Mucosa of descending colon (tissue), 3 donors: ENCODE data around the gene PSMB2. TPM values are rescaled to one million over a fixed set of nuclear protein-coding genes. Genes with fewer than 3 reads are reported as not detected.

ENCODE experiments used
- ATAC-seq: fragments of 200-7000 bp; cut with Tn5 transposase; one replicate; pipeline ENCODE4 v1.9.1; 2020; ENCODE audit warnings: mild to moderate bottlenecking, moderate library complexity
- DNase-seq, 3 donors: peaks; one replicate each; pipeline ENCODE4 v3.0.0-alpha.2; 2020
- H3K36me3 ChIP-seq: fragments of 200-600 bp; one replicate; pipeline ENCODE4 v1.8.0; 2021; ENCODE audit warnings: low read depth, mild to moderate bottlenecking
- H3K4me1 ChIP-seq: fragments of 200-600 bp; one replicate; pipeline ENCODE4 v1.8.0; 2021; ENCODE audit warnings: low read depth, mild to moderate bottlenecking
- H3K4me3 ChIP-seq: fragments of 200-600 bp; one replicate; pipeline ENCODE4 v1.8.0; 2021; ENCODE audit warnings: mild to moderate bottlenecking
- H3K9me3 ChIP-seq: fragments of 200-600 bp; one replicate; pipeline ENCODE4 v1.8.0; 2021; ENCODE audit warnings: mild to moderate bottlenecking
- intact Hi-C, 2 donors: fragments of 100-400 bp; cut with DNase I in 1 of 2; cut with micrococcal nuclease in 1 of 2; formaldehyde crosslinking; loops; one replicate each; pipeline versions ENCODE4 v1.11.0 to v1.11.1; 2022; cut with DNase I, micrococcal nuclease
- total RNA-seq, 3 donors: library from RNA; stranded (reverse); fragmentation: NEBNext Ultra II Directional in 2 of 3; extraction: Animal tissue kit (Norgen Biotek cat#: 25700) in 2 of 3; gene quantifications; one replicate each; pipeline versions ENCODE4 v1.2.1 to v1.2.4, GENCODE V29; 2021 to 2023
- TF ChIP-seq, protein P1 (sequence below): fragments of 200-600 bp; IDR thresholded peaks from one replicate; pipeline ENCODE4 v1.8.0; 2022; ENCODE audit warnings: antibody characterized with exemption, mild to moderate bottlenecking
- donor health status: DM: no; HTN: no; CAD: no; lungs with moderate emphysema.
- donor health status: DM: no; HTN: no; CAD: no.
- donor health status: DM: no; HTN: yes; CAD: no.

PSMB2 gene
- total RNA-seq, 3 donors from 2014 or later: 34.8 to 62.9 (median 39.7) TPM

DNA sequence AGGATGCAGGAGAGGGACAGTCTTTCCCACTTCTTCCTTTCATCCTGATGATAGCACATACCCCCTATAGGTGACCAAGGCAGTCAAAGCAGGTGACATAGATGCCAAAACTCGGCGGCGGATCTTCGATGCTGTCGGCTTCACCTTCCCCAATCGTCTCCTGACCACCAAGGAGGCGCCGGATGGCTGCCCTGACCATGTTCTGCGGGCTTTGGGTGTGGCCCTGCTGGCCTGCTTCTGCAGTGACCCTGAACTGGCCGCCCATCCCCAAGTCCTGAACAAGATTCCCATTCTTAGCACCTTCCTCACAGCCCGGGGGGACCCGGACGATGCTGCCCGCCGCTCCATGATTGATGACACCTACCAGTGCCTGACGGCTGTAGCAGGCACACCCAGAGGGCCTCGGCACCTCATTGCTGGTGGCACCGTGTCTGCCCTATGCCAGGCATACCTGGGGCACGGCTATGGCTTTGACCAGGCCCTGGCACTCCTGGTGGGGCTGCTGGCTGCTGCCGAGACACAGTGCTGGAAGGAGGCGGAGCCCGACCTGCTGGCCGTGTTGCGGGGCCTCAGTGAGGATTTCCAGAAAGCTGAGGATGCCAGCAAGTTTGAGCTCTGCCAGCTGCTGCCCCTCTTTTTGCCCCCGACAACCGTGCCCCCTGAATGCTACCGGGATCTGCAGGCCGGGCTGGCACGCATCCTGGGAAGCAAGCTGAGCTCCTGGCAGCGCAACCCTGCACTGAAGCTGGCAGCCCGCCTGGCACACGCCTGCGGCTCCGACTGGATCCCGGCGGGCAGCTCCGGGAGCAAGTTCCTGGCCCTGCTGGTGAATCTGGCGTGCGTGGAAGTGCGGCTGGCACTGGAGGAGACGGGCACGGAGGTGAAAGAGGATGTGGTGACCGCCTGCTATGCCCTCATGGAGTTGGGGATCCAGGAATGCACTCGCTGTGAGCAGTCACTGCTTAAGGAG, 80.8 kb downstream of the PSMB2 start:
- H3K9me3 ChIP-seq: no peaks in the 10 kb centered on the region
- intact Hi-C loops: loop anchor here in 1 of 2 donors (10.0 kb wide), 1 partner anchor 214 kb away; no protein-coding TSS in a partner anchor
- DNase-seq: no peak
- H3K36me3 ChIP-seq: no peaks in the 10 kb centered on the region
- H3K4me3 ChIP-seq: no peak overlapping the region
- no peak for ATAC-seq
- peaks cover 19% of the 10 kb centered on the region for H3K4me1 ChIP-seq
- TF ChIP-seq, protein P1, sequence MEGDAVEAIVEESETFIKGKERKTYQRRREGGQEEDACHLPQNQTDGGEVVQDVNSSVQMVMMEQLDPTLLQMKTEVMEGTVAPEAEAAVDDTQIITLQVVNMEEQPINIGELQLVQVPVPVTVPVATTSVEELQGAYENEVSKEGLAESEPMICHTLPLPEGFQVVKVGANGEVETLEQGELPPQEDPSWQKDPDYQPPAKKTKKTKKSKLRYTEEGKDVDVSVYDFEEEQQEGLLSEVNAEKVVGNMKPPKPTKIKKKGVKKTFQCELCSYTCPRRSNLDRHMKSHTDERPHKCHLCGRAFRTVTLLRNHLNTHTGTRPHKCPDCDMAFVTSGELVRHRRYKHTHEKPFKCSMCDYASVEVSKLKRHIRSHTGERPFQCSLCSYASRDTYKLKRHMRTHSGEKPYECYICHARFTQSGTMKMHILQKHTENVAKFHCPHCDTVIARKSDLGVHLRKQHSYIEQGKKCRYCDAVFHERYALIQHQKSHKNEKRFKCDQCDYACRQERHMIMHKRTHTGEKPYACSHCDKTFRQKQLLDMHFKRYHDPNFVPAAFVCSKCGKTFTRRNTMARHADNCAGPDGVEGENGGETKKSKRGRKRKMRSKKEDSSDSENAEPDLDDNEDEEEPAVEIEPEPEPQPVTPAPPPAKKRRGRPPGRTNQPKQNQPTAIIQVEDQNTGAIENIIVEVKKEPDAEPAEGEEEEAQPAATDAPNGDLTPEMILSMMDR: no peak

DNA sequence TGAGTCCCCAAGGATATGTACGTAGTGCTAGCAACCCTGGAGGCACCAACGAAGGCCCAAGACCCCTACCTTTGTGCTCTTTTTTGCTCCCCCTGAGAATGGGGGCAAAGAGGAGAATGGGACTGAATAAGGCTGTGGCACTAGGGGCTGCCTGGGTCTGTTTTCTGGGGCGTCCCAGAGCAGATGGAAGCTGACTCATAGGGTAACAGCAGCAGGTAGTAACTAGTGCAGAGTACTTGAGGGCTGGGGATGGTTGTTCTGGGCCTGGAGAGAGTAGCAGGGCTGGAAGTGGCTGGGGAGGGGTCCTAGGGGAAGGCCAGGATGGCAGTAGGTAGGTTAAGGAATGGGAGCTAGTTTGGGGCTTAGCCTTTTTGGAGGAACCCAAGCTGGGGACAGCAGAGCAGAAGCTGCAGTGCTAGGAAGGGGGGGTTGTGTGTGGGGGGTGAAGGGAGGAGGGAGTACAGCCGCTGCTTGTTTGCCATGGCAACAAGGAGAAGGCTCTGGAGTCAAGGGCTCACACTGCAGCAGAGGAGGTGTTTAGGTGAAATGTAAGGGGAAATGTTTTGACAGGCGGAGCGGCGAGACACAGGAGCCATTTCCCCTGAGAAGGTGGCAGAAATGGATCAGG, 81.9 kb downstream of the PSMB2 start:
- ATAC-seq: no peak
- no peak overlapping the region for H3K4me3 ChIP-seq
- no peaks in the 10 kb centered on the region for H3K9me3 ChIP-seq
- TF ChIP-seq, protein P1: no peak
- intact Hi-C loops: no loop called here
- H3K36me3 ChIP-seq: no peaks in the 10 kb centered on the region
- DNase-seq: no peak
- H3K4me1 ChIP-seq: peaks cover 25% of the 10 kb centered on the region

DNA sequence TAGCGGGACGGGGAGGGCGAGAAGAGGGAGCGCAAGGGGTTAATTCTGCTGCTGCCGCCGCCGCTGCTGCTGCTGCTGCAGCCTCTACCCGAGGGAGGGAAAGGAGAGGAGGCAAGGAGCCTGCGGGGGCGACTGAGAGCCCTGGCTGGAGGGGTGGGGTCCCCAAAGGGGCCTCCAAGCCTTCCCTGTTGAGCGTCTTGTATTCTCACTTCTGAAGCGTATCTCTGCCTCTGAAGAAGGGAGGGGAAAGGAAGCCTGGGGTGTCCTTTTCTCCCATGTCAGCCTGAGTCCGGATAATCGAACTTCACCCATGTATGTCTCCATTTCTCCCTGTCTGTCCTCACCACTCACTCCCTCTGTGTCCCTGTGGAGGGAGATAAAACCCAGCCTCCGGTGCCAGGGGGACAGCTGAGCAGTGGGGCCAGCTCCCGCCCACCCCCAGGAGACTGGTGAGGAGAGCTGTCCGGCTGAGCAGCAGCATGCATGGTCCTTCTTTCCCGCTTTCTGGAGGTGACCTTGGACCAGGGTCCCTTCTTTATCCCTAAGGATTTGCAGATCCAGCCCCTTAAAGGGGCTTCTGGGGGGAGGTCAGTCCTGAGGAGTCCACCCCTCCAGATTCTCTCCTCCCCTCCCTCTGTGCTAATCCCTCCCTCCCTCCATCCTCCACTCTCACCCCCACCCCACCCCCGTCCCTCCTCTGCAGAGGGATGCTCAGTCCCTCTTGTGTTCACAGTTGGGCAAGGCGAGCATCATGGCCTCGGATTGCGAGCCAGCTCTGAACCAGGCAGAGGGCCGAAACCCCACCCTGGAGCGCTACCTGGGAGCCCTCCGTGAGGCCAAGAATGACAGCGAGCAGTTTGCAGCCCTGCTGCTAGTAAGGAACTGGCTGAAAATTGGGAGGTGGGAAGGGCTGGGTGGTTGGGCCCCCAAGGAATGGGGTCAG, 82.7 kb downstream of the PSMB2 start:
- H3K4me3 ChIP-seq: peak overlapping the region; percentile 93
- no peaks in the 10 kb centered on the region for H3K36me3 ChIP-seq
- TF ChIP-seq, protein P1: no peak
- H3K4me1 ChIP-seq: peaks cover 25% of the 10 kb centered on the region
- no peaks in the 10 kb centered on the region for H3K9me3 ChIP-seq
- no peak for ATAC-seq
- intact Hi-C loops: no loop called here
- DNase-seq: no peak

DNA sequence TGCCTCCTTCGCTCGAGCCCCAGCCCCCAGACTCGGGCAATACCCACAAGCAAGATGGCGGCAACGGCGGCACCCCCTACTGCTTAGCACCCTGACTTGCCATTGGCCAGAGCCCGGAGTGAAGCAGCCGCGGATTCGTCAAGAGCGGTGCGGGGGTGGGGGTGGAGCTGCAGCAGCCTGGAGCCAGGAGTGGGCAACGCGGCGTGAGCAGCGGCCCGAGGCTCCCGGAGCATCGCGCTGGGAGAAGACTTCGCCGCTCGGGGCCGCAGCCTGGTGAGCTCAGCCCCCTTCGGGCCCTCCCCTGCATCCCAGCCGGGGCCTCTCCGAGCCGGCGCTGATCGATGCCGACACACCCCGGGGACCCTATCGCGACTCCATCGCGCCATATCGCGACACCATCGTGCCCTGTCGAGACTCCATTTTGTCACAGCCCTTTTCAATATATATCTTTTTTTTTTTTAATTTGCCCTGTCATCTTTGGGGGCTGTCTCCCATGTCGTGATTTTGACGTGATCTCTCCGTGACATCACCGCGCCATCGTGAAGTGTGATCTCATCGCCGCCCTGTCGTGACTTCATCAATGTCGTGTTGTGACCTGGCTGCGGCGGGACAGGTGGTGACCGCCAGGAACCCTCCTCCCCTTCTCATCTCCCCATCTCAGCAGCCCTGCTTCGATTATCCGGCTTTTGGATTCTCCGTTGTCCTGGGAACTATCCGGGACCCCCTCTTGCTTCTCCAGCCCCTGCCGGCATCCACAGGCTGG, 83.5 kb downstream of the PSMB2 start, which contains the start of gene NCDN:
Gene NCDN (plus strand): TSS at position 189 of the 763 bp plus-strand sequence. CDS start 392 bp downstream, at position 581.
- Histone ChIP-seq H3K9me3 (no peaks in the 10 kb centered on the region), H3K4me3 (peak within 1 kb of the TSS; percentile 93), H3K4me1 (peaks cover 25% of the 10 kb centered on the region), H3K36me3 (no peaks in the 10 kb centered on the region)
- peak; percentile 96 to 98 (median 97) for DNase-seq
- TF ChIP-seq, protein P1: no peak
- peak; percentile 94 for ATAC-seq
- intact Hi-C loops: no loop called here
